ENCODE data around the gene PAX3.

DNA sequence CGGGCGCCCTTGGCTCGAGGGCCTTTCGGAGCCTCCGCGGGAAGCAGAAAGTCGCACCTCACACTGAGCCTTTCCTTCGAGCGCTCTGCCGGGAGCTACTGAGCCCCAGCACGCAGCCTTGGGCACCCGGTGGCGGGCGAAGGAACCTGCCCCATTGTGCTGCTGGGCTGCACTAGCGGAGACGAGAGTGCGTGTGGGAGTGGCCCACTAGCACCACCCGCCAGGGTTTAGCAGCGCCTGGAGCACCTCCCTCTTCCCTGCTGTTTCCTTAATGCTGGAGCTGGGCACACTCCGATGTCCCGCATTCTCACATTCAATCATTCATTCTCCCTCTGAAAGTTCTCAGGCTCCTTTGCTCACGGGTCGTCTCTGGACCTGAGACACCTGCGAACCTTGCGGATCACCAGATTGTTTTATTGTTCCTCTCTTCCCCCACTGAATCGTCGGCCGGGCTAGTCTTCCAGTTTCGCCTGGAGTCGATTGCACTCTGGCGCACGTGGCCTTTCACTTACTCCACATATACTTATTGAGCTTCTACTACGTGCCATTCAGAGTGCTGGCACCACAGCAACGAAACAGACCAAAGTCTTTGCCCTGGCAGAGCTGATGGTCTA lies 8.5 kb upstream of the PAX3 start:
- TF ChIP-seq, protein P1, sequence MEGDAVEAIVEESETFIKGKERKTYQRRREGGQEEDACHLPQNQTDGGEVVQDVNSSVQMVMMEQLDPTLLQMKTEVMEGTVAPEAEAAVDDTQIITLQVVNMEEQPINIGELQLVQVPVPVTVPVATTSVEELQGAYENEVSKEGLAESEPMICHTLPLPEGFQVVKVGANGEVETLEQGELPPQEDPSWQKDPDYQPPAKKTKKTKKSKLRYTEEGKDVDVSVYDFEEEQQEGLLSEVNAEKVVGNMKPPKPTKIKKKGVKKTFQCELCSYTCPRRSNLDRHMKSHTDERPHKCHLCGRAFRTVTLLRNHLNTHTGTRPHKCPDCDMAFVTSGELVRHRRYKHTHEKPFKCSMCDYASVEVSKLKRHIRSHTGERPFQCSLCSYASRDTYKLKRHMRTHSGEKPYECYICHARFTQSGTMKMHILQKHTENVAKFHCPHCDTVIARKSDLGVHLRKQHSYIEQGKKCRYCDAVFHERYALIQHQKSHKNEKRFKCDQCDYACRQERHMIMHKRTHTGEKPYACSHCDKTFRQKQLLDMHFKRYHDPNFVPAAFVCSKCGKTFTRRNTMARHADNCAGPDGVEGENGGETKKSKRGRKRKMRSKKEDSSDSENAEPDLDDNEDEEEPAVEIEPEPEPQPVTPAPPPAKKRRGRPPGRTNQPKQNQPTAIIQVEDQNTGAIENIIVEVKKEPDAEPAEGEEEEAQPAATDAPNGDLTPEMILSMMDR (IDR thresholded peaks at IDR 0.05) = no peak
- no peak for TF ChIP-seq POLR2A (IDR thresholded peaks at IDR 0.05)

All from body of pancreas (tissue), 4 donors.